Endothelial cell of umbilical vein (primary cell): Measurements from ENCODE around the gene RASIP1. TPM values are rescaled to one million over a fixed set of nuclear protein-coding genes. Genes with fewer than 3 reads are reported as not detected.

Experiments
- BruUV-seq: library from RNA; stranded (reverse); fragments of 400-500 nt; replicated peaks from 2 replicates; lab custom pipeline; 2021; lab: Mats Ljungman, UMichigan
- CTCF ChIA-PET: fragments of 300-600, 350-600 bp; sonication (Branson Sonifier 250); formaldehyde crosslinking; loops from one replicate; lab custom pipeline; 2021; ENCODE audit warnings: antibody characterized with exemption, inconsistent platforms; lab: Charles Lee
- POLR2A ChIA-PET: fragments of 300-600, 350-600 bp; sonication (Branson Sonifier 250); formaldehyde crosslinking; loops from one replicate; lab custom pipeline; 2021; ENCODE audit warnings: antibody characterized with exemption, inconsistent platforms; lab: Charles Lee
- DNase-seq: peaks from one replicate; pipeline ENCODE4 v3.0.0-alpha.2; 2011; ENCODE audit warnings: low read depth, low spot score
- FAIRE-seq: peaks from 2 replicates; lab custom pipeline; 2011; peaks lifted over from hg19 to GRCh38; lab: Jason Lieb, UNC
- H2AFZ ChIP-seq: 2 replicates; pipeline ENCODE4 v1.6.0; 2012; ENCODE audit warnings: low read depth, low read length, control low read depth, inconsistent platforms
- H3K27ac ChIP-seq: 2 replicates; pipeline ENCODE4 v1.5.1; 2011; ENCODE audit warnings: low read depth, mild to moderate bottlenecking, control low read depth, low read length, moderate library complexity; ENCODE audit not compliant: insufficient read depth
- H3K27me3 ChIP-seq, 2 experiments: 2 replicates each; pipeline versions ENCODE4 v1.6.0 to v1.6.1; 2011; ENCODE audit warnings: low read length in 2 of 2, mixed read lengths in 1 of 2; ENCODE audit not compliant: control insufficient read depth in 2 of 2, insufficient read depth in 2 of 2
- H3K36me3 ChIP-seq, 2 experiments: 2 replicates in 1 of 2; 3 replicates in 1 of 2; pipeline ENCODE4 v1.5.1; 2011; ENCODE audit warnings: low read length in 2 of 2, mild to moderate bottlenecking in 1 of 2, moderate library complexity in 1 of 2; ENCODE audit not compliant: control insufficient read depth in 2 of 2, insufficient read depth in 2 of 2; ENCODE audit errors: extremely low read depth in 1 of 2
- H3K4me1 ChIP-seq: 3 replicates; pipeline ENCODE4 v1.5.1; 2011; ENCODE audit warnings: mild to moderate bottlenecking, low read length; ENCODE audit not compliant: control insufficient read depth, insufficient read depth; ENCODE audit errors: extremely low read depth
- H3K4me2 ChIP-seq: 2 replicates; pipeline ENCODE4 v1.6.1; 2011; ENCODE audit warnings: low read length, control low read depth, mixed read lengths; ENCODE audit not compliant: insufficient read depth
- H3K4me3 ChIP-seq, 3 experiments: fragments of 200-600 bp in 1 of 3; sonication (generic), shearing (Covaris generic) in 1 of 3; replicated peaks in 1 of 3; 2 replicates each; pipeline ENCODE4 v1.5.1; 2011 to 2016; ENCODE audit warnings: control low read depth in 3 of 3, low read length in 3 of 3, mild to moderate bottlenecking in 2 of 3, inconsistent platforms in 1 of 3, low read depth in 1 of 3, moderate library complexity in 1 of 3; ENCODE audit not compliant: insufficient read depth in 1 of 3
- H3K79me2 ChIP-seq: 2 replicates; pipeline ENCODE4 v1.6.0; 2012; ENCODE audit warnings: low read length, inconsistent platforms; ENCODE audit not compliant: control insufficient read depth, insufficient read depth
- H3K9ac ChIP-seq: replicated peaks from 2 replicates; pipeline ENCODE3; 2011; ENCODE audit warnings: low read length, control low read depth; ENCODE audit not compliant: insufficient read depth; ENCODE audit errors: extremely low read depth
- H3K9me1 ChIP-seq: replicated peaks from 3 replicates; pipeline ENCODE4 v1.6.0; 2011; ENCODE audit warnings: mild to moderate bottlenecking, low read length; ENCODE audit not compliant: control insufficient read depth, insufficient read depth; ENCODE audit errors: extremely low read depth
- H3K9me3 ChIP-seq: replicated peaks from 2 replicates; pipeline ENCODE4 v1.5.1; 2012; ENCODE audit warnings: low read length, inconsistent platforms; ENCODE audit not compliant: control insufficient read depth, insufficient read depth
- H4K20me1 ChIP-seq: replicated peaks from 2 replicates; pipeline ENCODE3; 2011; ENCODE audit warnings: mild to moderate bottlenecking, low read length; ENCODE audit not compliant: control insufficient read depth, insufficient read depth; ENCODE audit errors: extremely low read depth
- CTCF ChIP-seq, 2 donors: IDR thresholded peaks; 1 replicate in 1 of 2; 2 replicates in 1 of 2; pipeline ENCODE4 v1.5.1; 2011; ENCODE audit warnings: low read length in 2 of 2, mild to moderate bottlenecking in 2 of 2, moderate library complexity in 2 of 2, control low read depth in 1 of 2, inconsistent platforms in 1 of 2, low read depth in 1 of 2; ENCODE audit not compliant: insufficient read depth in 1 of 2; ENCODE audit errors: extremely low read depth in 1 of 2
- EZH2 ChIP-seq: IDR thresholded peaks from 2 replicates; pipeline ENCODE4 v1.6.1; 2012; ENCODE audit warnings: borderline replicate concordance, low read depth, mild to moderate bottlenecking, moderate library complexity, low read length, inconsistent platforms; ENCODE audit not compliant: severe bottlenecking
- FOS ChIP-seq: IDR thresholded peaks from 2 replicates; pipeline ENCODE4 v1.6.1; 2011; ENCODE audit warnings: mild to moderate bottlenecking, low read length, moderate library complexity, borderline replicate concordance; ENCODE audit not compliant: insufficient read depth
- GATA2 ChIP-seq: IDR thresholded peaks from 2 replicates; pipeline ENCODE4 v1.7.0; 2011; ENCODE audit warnings: low read depth, mild to moderate bottlenecking, moderate library complexity, mixed read lengths, low read length; ENCODE audit not compliant: insufficient read length, insufficient read depth
- MAX ChIP-seq: IDR thresholded peaks from 2 replicates; pipeline ENCODE4 v1.6.1; 2011; ENCODE audit not compliant: insufficient read depth, insufficient read length
- MYC ChIP-seq: IDR thresholded peaks from one replicate; pipeline ENCODE4 v1.6.1; 2011; ENCODE audit warnings: mild to moderate bottlenecking, low read depth, low read length
- POLR2AphosphoS5 ChIP-seq: IDR thresholded peaks from 2 replicates; pipeline ENCODE4 v1.6.1; 2012; ENCODE audit warnings: low read depth, mild to moderate bottlenecking, control low read depth, low read length, moderate library complexity; ENCODE audit not compliant: insufficient read depth
- dilution Hi-C: fragments of 300-500 bp; cut with MboI; formaldehyde crosslinking; loops from one replicate; pipeline ENCODE4 v1.15.0; 2019; ENCODE audit warnings: low sequenced_read_pairs; ENCODE audit not compliant: extremely low pct_ligation_motif_present
- intact Hi-C: fragments of 100-400 bp; cut with micrococcal nuclease; formaldehyde crosslinking; loops from one replicate; pipeline ENCODE4 v1.10.0; 2022
- polyA plus RNA-seq, 4 experiments: library from polyadenylated mRNA; depleted of rRNA in 3 of 4; stranded (reverse) in 3 of 4; unstranded in 1 of 4; fragments of >200 nt; gene quantifications; 2 replicates each; pipeline versions ENCODE4 v1.2.1 to v1.2.3, GENCODE V29; 2011 to 2012; ENCODE audit warnings: missing spikeins in 1 of 4
- total RNA-seq: library from RNA; stranded (reverse); gene quantifications from 2 replicates; pipeline ENCODE4 v1.2.3, GENCODE V29; 2021

RASIP1 gene
- total and polyA plus RNA-seq, 2 donors (not counting 3 experiments of a cell fraction or from before 2014, with no cell fraction given) = 66.2 to 82.1 TPM

- Histone ChIP-seq H3K27ac (no peak overlapping the region), H2AFZ (no peak overlapping the region), H3K4me3 (no peak overlapping the region), H3K9me1 (no peaks in the 10 kb centered on the region), H3K9me3 (no peaks in the 10 kb centered on the region), H4K20me1 (no peaks in the 10 kb centered on the region), H3K9ac (no peak overlapping the region), H3K36me3 (peaks cover 0 to 3% of the 10 kb centered on the region in 2 experiments), H3K4me1 (peaks cover 14% of the 10 kb centered on the region), H3K27me3 (no peaks in the 10 kb centered on the region), H3K4me2 (no peak overlapping the region), H3K79me2 (peaks cover 9% of the 10 kb centered on the region)
- FAIRE-seq (peak; percentile 93), DNase-seq (peak; percentile 56)
- dilution Hi-C loops (no loop called here), intact Hi-C loops (no loop called here)
- TF ChIP-seq FOS = no peak
- no peak for TF ChIP-seq GATA2
- TF ChIP-seq CTCF (IDR thresholded peaks at IDR 0.05; ENCODE audit: extremely low read depth in 1 of 2, insufficient read depth in 1 of 2, low read depth in 1 of 2, low read length in 2 of 2) = no peak
- TF ChIP-seq EZH2 = no peak
- no peak for TF ChIP-seq MAX
- TF ChIP-seq MYC = no peak
- TF ChIP-seq POLR2AphosphoS5 = no peak
- no TSS peak for BruUV-seq
- ChIA-PET CTCF (interaction anchor here (1.4 kb wide), 1 partner anchor 50 kb away, joined by 3 read pairs; no protein-coding TSS in a partner anchor), POLR2A (no interaction called here)
These were observed 5.0 kb upstream of the RASIP1 start for GRCh38 chr19:48745208-48745995.
